Measurements from ENCODE around the gene ARL5B. TPM values are rescaled to one million over a fixed set of nuclear protein-coding genes. Genes with fewer than 3 reads are reported as not detected.

Gene ARL5B
- total RNA-seq, result 10 to 100 TPM in 3 of 4 donors, 1 to 10 TPM in 1; 8.3 to 12.1 (median 11.1) TPM

DNA sequence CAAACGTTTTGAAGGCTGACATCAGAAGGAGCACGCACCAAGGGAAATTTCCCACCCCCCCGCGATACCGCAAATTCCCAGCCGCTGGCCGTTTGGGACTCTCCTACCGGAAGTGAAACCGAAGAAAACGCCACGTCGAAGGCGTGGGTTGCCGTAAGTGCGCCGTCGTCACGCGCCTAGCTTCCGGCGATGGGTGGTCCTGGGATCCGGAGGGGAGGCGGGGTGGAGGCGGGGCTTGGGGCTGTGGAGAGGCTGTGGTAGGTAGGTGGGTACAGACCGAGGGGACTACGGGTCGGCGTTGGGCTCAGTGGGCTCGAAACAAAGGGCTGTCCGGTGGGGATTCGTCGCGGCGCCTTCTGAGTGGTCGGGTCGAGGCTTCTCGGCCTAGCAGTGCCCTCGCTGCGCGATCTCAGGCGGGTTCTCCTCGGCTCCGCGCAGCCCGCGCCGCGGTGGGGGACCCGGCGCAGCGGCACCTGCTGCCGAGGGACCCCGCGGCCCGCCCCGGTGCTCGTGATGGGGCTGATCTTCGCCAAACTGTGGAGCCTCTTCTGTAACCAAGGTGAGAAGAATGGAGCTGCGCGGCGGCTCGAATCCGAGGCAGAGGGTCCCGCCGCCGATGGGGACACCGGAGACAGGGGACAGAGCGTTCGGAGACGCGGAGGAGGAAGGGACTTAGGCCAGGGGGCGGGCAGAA, at the start of gene ARL5B:
Gene ARL5B, plus strand, starts transcription at position 307 of the 694 bp plus-strand sequence. Its CDS starts 207 bp downstream, at position 514.
- Histone ChIP-seq H3K4me1 (peaks cover 5 to 43% (median 10%) of the 10 kb centered on the region in 3 donors), H3K9me3 (no peaks in the 10 kb centered on the region), H3K27me3 (no peaks in the 10 kb centered on the region), H3K36me3 (peaks cover 0 to 5% of the 10 kb centered on the region in 2 donors), H3K4me3 (peak within 1 kb of the TSS; percentile 57 to 66), H3K27ac (peak within 1 kb of the TSS; percentile 81 to 99 (median 94))
- 0% methylated on average over 10 to 13 of the region's 72 CpGs for WGBS, 2 donors (ENCODE audit: low coverage in 1 of 2)
- ATAC-seq, result peak; percentile 99
- no peak for TF ChIP-seq EP300 (IDR thresholded peaks at IDR 0.05)
- TF ChIP-seq CTCF (IDR thresholded peaks at IDR 0.05), result no peak
- TF ChIP-seq POLR2AphosphoS5 (IDR thresholded peaks at IDR 0.05), result peak; percentile 98
- TF ChIP-seq POLR2A (IDR thresholded peaks at IDR 0.05), result peak; percentile 40 to 57

DNA sequence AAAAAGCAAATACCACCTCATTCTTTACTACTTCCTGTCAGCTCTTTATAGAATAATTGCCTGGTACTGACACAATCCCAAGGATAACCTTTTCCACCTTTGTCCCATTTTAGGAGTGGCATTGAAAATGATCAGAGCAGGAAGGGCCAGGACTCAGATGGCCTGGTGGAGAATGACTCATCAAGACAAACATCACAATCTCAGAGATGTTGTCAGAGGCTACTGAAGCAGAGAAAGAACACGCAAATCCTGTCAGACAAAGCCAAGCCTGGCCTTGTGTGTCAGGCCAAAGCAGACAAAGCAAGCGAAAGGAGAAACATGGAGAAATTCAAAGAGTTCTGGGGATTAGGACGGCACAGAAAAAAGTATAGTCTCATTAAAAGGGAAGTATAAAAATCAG, 48.7 kb upstream of the ARL5B start:
- Histone ChIP-seq H3K4me1 (peaks cover 0 to 6% (median 0%) of the 10 kb centered on the region in 3 donors), H3K4me3 (no peak overlapping the region), H3K36me3 (peaks cover 0 to 14% of the 10 kb centered on the region in 2 donors), H3K9me3 (no peaks in the 10 kb centered on the region), H3K27ac (peak overlapping the region in 1 of 4 donors; percentile 40), H3K27me3 (no peaks in the 10 kb centered on the region)
- WGBS, 2 donors (ENCODE audit: low coverage in 1 of 2), result 56 to 76% methylated on average over 3 of the region's 3 CpGs
- ATAC-seq, result peak; percentile 13
- TF ChIP-seq POLR2A (IDR thresholded peaks at IDR 0.05) (no peak), CTCF (IDR thresholded peaks at IDR 0.05) (no peak), POLR2AphosphoS5 (IDR thresholded peaks at IDR 0.05) (no peak), EP300 (IDR thresholded peaks at IDR 0.05) (no peak)

GRCh38 chr10:18611168-18611567, 48.1 kb upstream of the ARL5B start:
- Histone ChIP-seq H3K9me3 (no peaks in the 10 kb centered on the region), H3K27me3 (no peaks in the 10 kb centered on the region), H3K27ac (peak overlapping the region in 1 of 4 donors; percentile 40), H3K4me3 (no peak overlapping the region), H3K4me1 (peaks cover 0 to 6% (median 0%) of the 10 kb centered on the region in 3 donors), H3K36me3 (peaks cover 0 to 14% of the 10 kb centered on the region in 2 donors)
- TF ChIP-seq EP300 (IDR thresholded peaks at IDR 0.05), result no peak
- no peak for ATAC-seq
- WGBS, 2 donors (ENCODE audit: low coverage in 1 of 2), result 96 to 97% methylated on average over 4 of the region's 4 CpGs

GRCh38 chr10:18615618-18616017, 43.6 kb upstream of the ARL5B start:
- no peaks in the 10 kb centered on the region for H3K9me3 ChIP-seq
- WGBS, 2 donors (ENCODE audit: low coverage in 1 of 2), result 96 to 98% methylated on average over 4 of the region's 4 CpGs

DNA sequence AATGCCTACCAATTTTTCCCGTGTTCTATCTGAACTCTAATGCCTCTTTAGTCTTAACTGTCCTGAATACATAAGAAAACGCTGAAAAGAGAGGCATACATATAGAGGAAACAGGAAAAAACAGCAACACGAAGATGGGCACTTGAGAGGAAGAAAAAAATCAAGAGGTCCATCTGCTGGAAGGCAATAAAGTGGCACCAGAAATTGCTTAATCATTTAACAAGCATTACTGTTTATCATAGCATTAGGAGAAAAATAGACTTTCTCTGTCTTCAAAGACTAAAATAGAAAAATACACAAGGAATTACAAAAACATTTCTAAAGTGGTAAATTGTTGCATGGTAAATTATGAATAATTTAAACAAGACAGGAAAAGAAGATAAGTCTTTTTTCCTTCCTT, 42.9 kb upstream of the ARL5B start:
- TF ChIP-seq POLR2AphosphoS5 (IDR thresholded peaks at IDR 0.05), result no peak
- no peak for TF ChIP-seq POLR2A (IDR thresholded peaks at IDR 0.05)
- no peak for TF ChIP-seq EP300 (IDR thresholded peaks at IDR 0.05)
- TF ChIP-seq CTCF (IDR thresholded peaks at IDR 0.05), result no peak
- no peak for ATAC-seq
- peaks cover 0 to 10% of the 10 kb centered on the region in 2 donors for H3K36me3 ChIP-seq
- no peaks in the 10 kb centered on the region for H3K27me3 ChIP-seq
- no peaks in the 10 kb centered on the region for H3K9me3 ChIP-seq
- no peak overlapping the region for H3K27ac ChIP-seq
- no peaks in the 10 kb centered on the region for H3K4me1 ChIP-seq
- H3K4me3 ChIP-seq, result no peak overlapping the region
- WGBS, 2 donors (ENCODE audit: low coverage in 1 of 2), result 61 to 78% methylated on average over 3 of the region's 3 CpGs

More at GRCh38 chr10:18615618-18616017, 43.6 kb upstream of the ARL5B start:
- H3K4me1 ChIP-seq, result no peaks in the 10 kb centered on the region
- no peak overlapping the region for H3K27ac ChIP-seq
- H3K4me3 ChIP-seq, result no peak overlapping the region
- TF ChIP-seq EP300 (IDR thresholded peaks at IDR 0.05), result no peak
- TF ChIP-seq POLR2AphosphoS5 (IDR thresholded peaks at IDR 0.05), result no peak
- peaks cover 0 to 10% of the 10 kb centered on the region in 2 donors for H3K36me3 ChIP-seq
- H3K27me3 ChIP-seq, result no peaks in the 10 kb centered on the region
- ATAC-seq, result no peak

- Histone ChIP-seq H3K9me3 (no peaks in the 10 kb centered on the region), H3K27me3 (no peaks in the 10 kb centered on the region), H3K27ac (no peak overlapping the region), H3K4me1 (peaks cover 0 to 10% (median 0%) of the 10 kb centered on the region in 3 donors), H3K36me3 (peaks cover 0 to 6% of the 10 kb centered on the region in 2 donors), H3K4me3 (no peak overlapping the region)
- no peak for TF ChIP-seq EP300 (IDR thresholded peaks at IDR 0.05)
- no peak for TF ChIP-seq CTCF (IDR thresholded peaks at IDR 0.05)
- TF ChIP-seq POLR2A (IDR thresholded peaks at IDR 0.05), result no peak
- no peak for TF ChIP-seq POLR2AphosphoS5 (IDR thresholded peaks at IDR 0.05)
- no peak for ATAC-seq
- 25 to 94% methylated on average over 3 of the region's 3 CpGs for WGBS, 2 donors (ENCODE audit: low coverage in 1 of 2)
Measured at GRCh38 chr10:18619016-18619415, 40.2 kb upstream of the ARL5B start.
